ENCODE measurements around the gene OR5AR1. TPM values are rescaled to one million over a fixed set of nuclear protein-coding genes. Genes with fewer than 3 reads are reported as not detected.

OR5AR1 gene
- total RNA-seq, result not detected in 2 replicates

DNA sequence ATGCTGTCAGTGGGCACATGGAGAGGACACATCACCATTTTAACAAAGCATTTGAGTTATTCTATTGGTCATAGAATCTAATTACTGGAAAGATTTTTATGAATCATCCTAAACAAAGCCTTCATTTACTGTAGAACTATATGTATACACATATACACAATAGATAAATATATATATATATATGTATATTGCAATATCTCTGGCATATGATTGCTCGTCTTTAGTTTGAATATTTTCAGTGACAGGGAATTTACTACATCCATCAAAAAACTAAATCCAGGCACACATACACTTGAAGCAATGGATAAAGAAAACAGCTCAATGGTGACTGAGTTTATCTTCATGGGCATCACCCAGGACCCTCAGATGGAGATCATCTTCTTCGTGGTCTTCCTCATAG is at the start of gene OR5AR1:
Gene OR5AR1, plus strand, starts transcription at position 301 of the 400 bp plus-strand sequence. Its CDS starts 0 bp downstream, at position 301.

DNA sequence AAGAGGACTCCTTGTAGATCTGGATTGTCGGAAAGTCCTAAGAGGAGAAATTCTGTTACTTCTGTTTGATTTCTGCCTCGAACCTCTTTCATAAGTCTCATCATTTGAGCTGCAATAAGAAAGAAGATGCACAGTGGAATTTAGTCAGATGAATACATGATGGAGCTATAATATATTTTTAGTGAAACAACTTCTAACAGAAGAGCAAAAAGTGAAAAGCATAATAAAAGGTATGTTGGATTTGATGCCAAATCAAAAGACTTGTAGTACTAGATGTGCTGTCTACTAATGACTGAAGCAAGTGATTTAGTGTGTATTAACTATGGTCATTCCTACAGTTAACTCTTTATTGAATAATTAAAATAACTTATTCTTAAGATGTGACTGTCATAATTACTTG is 21.1 kb upstream of the OR5AR1 start, which contains the start of gene OR5AP2:
Gene OR5AP2, minus strand, starts transcription at position 101 of the 400 bp plus-strand sequence. Its CDS starts 0 bp downstream, at position 101.

DNA sequence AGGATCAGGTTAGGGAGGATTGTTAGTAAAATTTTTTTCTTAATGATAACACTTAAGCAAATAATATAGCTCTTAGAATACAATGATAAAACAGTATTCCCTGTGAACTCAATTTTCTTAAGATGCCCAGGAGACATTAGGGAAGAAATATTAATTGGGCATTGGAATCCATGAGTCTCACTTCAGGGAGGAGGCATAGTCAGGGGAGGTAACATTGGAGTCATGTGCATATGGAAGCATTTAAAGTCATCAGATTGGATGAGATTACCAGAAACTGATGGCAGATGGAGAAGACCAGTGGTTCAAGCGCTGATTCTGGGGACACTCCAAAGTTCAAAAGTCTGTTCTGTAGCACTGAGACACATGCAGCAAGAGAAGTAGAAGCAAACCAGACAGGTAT is 35.3 kb downstream of the OR5AR1 start, which contains the start of gene OR9G1:
Gene OR9G1, plus strand, starts transcription at position 301 of the 400 bp plus-strand sequence. CDS start 1,293 bp downstream, outside the sequence.

Small RNA genes within 50 kb of the gene (small RNA-seq; reads per million reads assigned to genes)
- not detected for gene AP004245.1

Other genes with a start within 250 kb of the OR5AR1 start
- gene OR5M3, start 190.3 kb upstream of the OR5AR1 start, total RNA-seq, result not detected in 2 replicates
- not detected in 2 replicates for gene OR5M8, start 172.3 kb upstream of the OR5AR1 start, total RNA-seq
- gene OR5M11, start 120.4 kb upstream of the OR5AR1 start, total RNA-seq, result not detected in 2 replicates
- not detected in 2 replicates for gene OR5M10, start 86.0 kb upstream of the OR5AR1 start, total RNA-seq
- not detected in 2 replicates for gene OR5M1, start 48.8 kb upstream of the OR5AR1 start, total RNA-seq
- not detected in 2 replicates for gene OR5AP2, start 21.2 kb upstream of the OR5AR1 start, total RNA-seq
- gene OR9G1, start 35.4 kb downstream of the OR5AR1 start, total RNA-seq, result not detected in 2 replicates
- gene OR9G4, start 85.0 kb downstream of the OR5AR1 start, total RNA-seq, result not detected in 2 replicates